Cortex of kidney (tissue), 1 donor: ENCODE results near the gene IL21R.

Experiments used
- DNase-seq: peaks from one replicate; lab custom pipeline; 2025; lab: John Stamatoyannopoulos, UW

The IL21R gene

GRCh38 chr16:27401768-27402568 lies at the start of gene IL21R:
Gene IL21R, plus strand, starts transcription at chr16:27402174. Its CDS starts 27,898 bp downstream, at chr16:27430072.
- DNase-seq, result no peak

- DNase-seq, result no peak
These were observed 48.1 kb upstream of the IL21R start for GRCh38 chr16:27353853-27354252.

- DNase-seq, result no peak
These were observed 46.4 kb upstream of the IL21R start for GRCh38 chr16:27355610-27356009.

GRCh38 chr16:27356794-27357193 lies 45.2 kb upstream of the IL21R start:
- no peak for DNase-seq

GRCh38 chr16:27359051-27359450 lies 42.9 kb upstream of the IL21R start:
- no peak for DNase-seq

GRCh38 chr16:27359615-27360014 lies 42.4 kb upstream of the IL21R start:
- DNase-seq, result no peak

- no peak for DNase-seq
These were observed 40.0 kb upstream of the IL21R start for GRCh38 chr16:27361987-27362386.

- DNase-seq, result no peak
These were observed 39.3 kb upstream of the IL21R start for GRCh38 chr16:27362570-27363245.

- DNase-seq, result no peak
These were observed 38.7 kb upstream of the IL21R start for GRCh38 chr16:27363246-27363632.

- DNase-seq, result no peak
These were observed 38.2 kb upstream of the IL21R start for GRCh38 chr16:27363797-27364196.

GRCh38 chr16:27364493-27365141 lies 37.4 kb upstream of the IL21R start:
- DNase-seq, result no peak

- DNase-seq, result no peak
These were observed 36.6 kb upstream of the IL21R start for GRCh38 chr16:27365142-27366089.

GRCh38 chr16:27366687-27367460 lies 35.1 kb upstream of the IL21R start:
- no peak for DNase-seq

- DNase-seq, result no peak
These were observed 34.3 kb upstream of the IL21R start for GRCh38 chr16:27367461-27368357.

GRCh38 chr16:27368358-27368722 lies 33.6 kb upstream of the IL21R start:
- no peak for DNase-seq

GRCh38 chr16:27369806-27370205 lies 32.2 kb upstream of the IL21R start:
- no peak for DNase-seq

GRCh38 chr16:27370318-27370717 lies 31.7 kb upstream of the IL21R start:
- no peak for DNase-seq

- no peak for DNase-seq
These were observed 28.7 kb upstream of the IL21R start for GRCh38 chr16:27373312-27373711.

GRCh38 chr16:27374221-27374803 lies 27.7 kb upstream of the IL21R start:
- DNase-seq, result no peak
